Activated CD4-positive, alpha-beta T cell treated with anti-CD3 and anti-CD28 coated beads, Interleukin-2, amount 10 ng/mL, durations not matched to agents 24 days and 14 days (primary cell): Measurements from ENCODE around the gene EZH2. TPM values are rescaled to one million over a fixed set of nuclear protein-coding genes. Genes with fewer than 3 reads are reported as not detected.

Experiments
- DNase-seq: peaks from one replicate; pipeline ENCODE4 v3.0.0; 2022
- H3K27ac Mint-ChIP-seq: one replicate; pipeline ENCODE4 v1.8.0; 2022; ENCODE audit warnings: mild to moderate bottlenecking, mixed read lengths
- H3K27me3 Mint-ChIP-seq: one replicate; pipeline ENCODE4 v1.8.0; 2022; ENCODE audit warnings: mixed read lengths
- H3K36me3 Mint-ChIP-seq: one replicate; pipeline ENCODE4 v1.8.0; 2022; ENCODE audit warnings: low read depth, mild to moderate bottlenecking, mixed read lengths
- H3K4me1 Mint-ChIP-seq: one replicate; pipeline ENCODE4 v1.8.0; 2021; ENCODE audit warnings: mixed read lengths
- H3K4me3 Mint-ChIP-seq: one replicate; pipeline ENCODE4 v1.8.0; 2022; ENCODE audit warnings: mild to moderate bottlenecking, moderate library complexity, mixed read lengths
- H3K9me3 Mint-ChIP-seq: one replicate; pipeline ENCODE4 v1.8.0; 2021; ENCODE audit warnings: mixed read lengths
- intact Hi-C: fragments of 100-400 bp; cut with micrococcal nuclease; formaldehyde crosslinking; loops from one replicate; pipeline ENCODE4 v1.15.1; 2023
- total RNA-seq: library from RNA; stranded (reverse); gene quantifications from 2 replicates; pipeline ENCODE4 v1.2.3, GENCODE V29; 2022

EZH2 gene
- total RNA-seq = 120 and 126 TPM in 2 replicates

GRCh38 chr7:148884049-148884298, at the start of gene EZH2:
EZH2 (minus strand) TSS chr7:148884291; CDS start chr7:148847298, 36,993 bp downstream.
- Mint-ChIP-seq H3K9me3 (no peaks in the 10 kb centered on the region), H3K4me3 (peak within 1 kb of the TSS; percentile 99), H3K4me1 (peaks cover 26% of the 10 kb centered on the region), H3K27ac (peak within 1 kb of the TSS; percentile 99), H3K27me3 (no peaks in the 10 kb centered on the region), H3K36me3 (peaks cover 24% of the 10 kb centered on the region)
- intact Hi-C loops = loop anchor here (1.0 to 5.0 kb wide), 8 partner anchors 28 to 207 kb away; no protein-coding TSS in a partner anchor
- no peak for DNase-seq

- no peaks in the 10 kb centered on the region for H3K27me3 Mint-ChIP-seq
- no peak overlapping the region for H3K27ac Mint-ChIP-seq
- DNase-seq = no peak
- intact Hi-C loops = no loop called here
- peaks cover 28% of the 10 kb centered on the region for H3K4me1 Mint-ChIP-seq
- H3K36me3 Mint-ChIP-seq = peaks cover 13% of the 10 kb centered on the region
- H3K4me3 Mint-ChIP-seq = no peak overlapping the region
- no peaks in the 10 kb centered on the region for H3K9me3 Mint-ChIP-seq
These were observed 47.4 kb upstream of the EZH2 start for GRCh38 chr7:148931470-148931869.

GRCh38 chr7:148930335-148930734, 46.2 kb upstream of the EZH2 start:
- intact Hi-C loops = no loop called here
- H3K9me3 Mint-ChIP-seq = no peaks in the 10 kb centered on the region
- DNase-seq = no peak
- no peak overlapping the region for H3K4me3 Mint-ChIP-seq
- H3K36me3 Mint-ChIP-seq = peaks cover 11% of the 10 kb centered on the region
- no peak overlapping the region for H3K27ac Mint-ChIP-seq
- H3K4me1 Mint-ChIP-seq = peaks cover 33% of the 10 kb centered on the region
- no peaks in the 10 kb centered on the region for H3K27me3 Mint-ChIP-seq

- H3K27ac Mint-ChIP-seq = peak overlapping the region; percentile 63
- DNase-seq = no peak
- peaks cover 33% of the 10 kb centered on the region for H3K4me1 Mint-ChIP-seq
- H3K36me3 Mint-ChIP-seq = peaks cover 12% of the 10 kb centered on the region
- no peak overlapping the region for H3K4me3 Mint-ChIP-seq
- no peaks in the 10 kb centered on the region for H3K27me3 Mint-ChIP-seq
- intact Hi-C loops = no loop called here
- no peaks in the 10 kb centered on the region for H3K9me3 Mint-ChIP-seq
These were observed 45.1 kb upstream of the EZH2 start for GRCh38 chr7:148929176-148929575.

GRCh38 chr7:148927123-148928045, 43.3 kb upstream of the EZH2 start:
- no peaks in the 10 kb centered on the region for H3K9me3 Mint-ChIP-seq
- DNase-seq = no peak
- H3K4me1 Mint-ChIP-seq = peaks cover 39% of the 10 kb centered on the region
- peak overlapping the region; percentile 32 for H3K4me3 Mint-ChIP-seq
- H3K27ac Mint-ChIP-seq = peak overlapping the region; percentile 89
- intact Hi-C loops = no loop called here
- no peaks in the 10 kb centered on the region for H3K27me3 Mint-ChIP-seq
- peaks cover 11% of the 10 kb centered on the region for H3K36me3 Mint-ChIP-seq

GRCh38 chr7:148925836-148926235, 41.7 kb upstream of the EZH2 start:
- no peak overlapping the region for H3K27ac Mint-ChIP-seq
- peaks cover 13% of the 10 kb centered on the region for H3K36me3 Mint-ChIP-seq
- intact Hi-C loops = loop anchor here (1.0 kb wide), 3 partner anchors 13 to 42 kb away; partner anchors contain the start of gene EZH2
- DNase-seq = no peak
- no peaks in the 10 kb centered on the region for H3K27me3 Mint-ChIP-seq
- peaks cover 46% of the 10 kb centered on the region for H3K4me1 Mint-ChIP-seq
- no peak overlapping the region for H3K4me3 Mint-ChIP-seq
- H3K9me3 Mint-ChIP-seq = no peaks in the 10 kb centered on the region

- Mint-ChIP-seq H3K36me3 (peaks cover 9% of the 10 kb centered on the region), H3K9me3 (no peaks in the 10 kb centered on the region), H3K4me3 (no peak overlapping the region), H3K4me1 (peaks cover 47% of the 10 kb centered on the region), H3K27ac (no peak overlapping the region), H3K27me3 (no peaks in the 10 kb centered on the region)
- no peak for DNase-seq
- intact Hi-C loops = no loop called here
These were observed 39.9 kb upstream of the EZH2 start for GRCh38 chr7:148924011-148924410.

- Mint-ChIP-seq H3K4me3 (no peak overlapping the region), H3K4me1 (peaks cover 38% of the 10 kb centered on the region), H3K27ac (peak overlapping the region; percentile 3), H3K9me3 (no peaks in the 10 kb centered on the region), H3K27me3 (no peaks in the 10 kb centered on the region), H3K36me3 (peaks cover 7% of the 10 kb centered on the region)
- intact Hi-C loops = no loop called here
- DNase-seq = no peak
These were observed 37.7 kb upstream of the EZH2 start for GRCh38 chr7:148921806-148922205.

GRCh38 chr7:148921189-148921588, 37.1 kb upstream of the EZH2 start:
- Mint-ChIP-seq H3K36me3 (peaks cover 5% of the 10 kb centered on the region), H3K4me1 (peaks cover 36% of the 10 kb centered on the region), H3K27me3 (no peaks in the 10 kb centered on the region), H3K9me3 (no peaks in the 10 kb centered on the region), H3K27ac (peak overlapping the region; percentile 46), H3K4me3 (no peak overlapping the region)
- intact Hi-C loops = no loop called here
- DNase-seq = no peak

GRCh38 chr7:148919859-148920258, 35.8 kb upstream of the EZH2 start:
- Mint-ChIP-seq H3K9me3 (no peaks in the 10 kb centered on the region), H3K4me1 (peaks cover 37% of the 10 kb centered on the region), H3K27me3 (no peaks in the 10 kb centered on the region), H3K4me3 (no peak overlapping the region), H3K36me3 (peaks cover 6% of the 10 kb centered on the region), H3K27ac (no peak overlapping the region)
- intact Hi-C loops = loop anchor here (10.0 kb wide), 1 partner anchor 325 kb away; no protein-coding TSS in a partner anchor
- DNase-seq = no peak

- Mint-ChIP-seq H3K9me3 (no peaks in the 10 kb centered on the region), H3K4me3 (no peak overlapping the region), H3K27ac (no peak overlapping the region), H3K4me1 (peaks cover 46% of the 10 kb centered on the region), H3K36me3 (peaks cover 6% of the 10 kb centered on the region), H3K27me3 (peaks cover 1% of the 10 kb centered on the region)
- no peak for DNase-seq
- intact Hi-C loops = loop anchor here (10.0 kb wide), 1 partner anchor 327 kb away; no protein-coding TSS in a partner anchor
These were observed 34.0 kb upstream of the EZH2 start for GRCh38 chr7:148918058-148918596.

- Mint-ChIP-seq H3K4me3 (no peak overlapping the region), H3K27ac (peak overlapping the region; percentile 29), H3K27me3 (peaks cover 1% of the 10 kb centered on the region), H3K4me1 (peaks cover 56% of the 10 kb centered on the region), H3K9me3 (no peaks in the 10 kb centered on the region), H3K36me3 (peaks cover 6% of the 10 kb centered on the region)
- intact Hi-C loops = loop anchor here (10.0 kb wide), 1 partner anchor 329 kb away; no protein-coding TSS in a partner anchor
- no peak for DNase-seq
These were observed 32.1 kb upstream of the EZH2 start for GRCh38 chr7:148916186-148916585.

- H3K9me3 Mint-ChIP-seq = no peaks in the 10 kb centered on the region
- intact Hi-C loops = loop anchor here (10.0 kb wide), 1 partner anchor 330 kb away; no protein-coding TSS in a partner anchor
- peaks cover 57% of the 10 kb centered on the region for H3K4me1 Mint-ChIP-seq
- peaks cover 4% of the 10 kb centered on the region for H3K36me3 Mint-ChIP-seq
- H3K27ac Mint-ChIP-seq = peak overlapping the region; percentile 98
- DNase-seq = peak; percentile 66
- H3K27me3 Mint-ChIP-seq = peaks cover 1% of the 10 kb centered on the region
- peak overlapping the region; percentile 84 for H3K4me3 Mint-ChIP-seq
These were observed 31.1 kb upstream of the EZH2 start for GRCh38 chr7:148915211-148915610.

- Mint-ChIP-seq H3K4me3 (peak overlapping the region; percentile 84), H3K27me3 (peaks cover 1% of the 10 kb centered on the region), H3K4me1 (peaks cover 62% of the 10 kb centered on the region), H3K36me3 (peaks cover 4% of the 10 kb centered on the region), H3K27ac (peak overlapping the region; percentile 98), H3K9me3 (no peaks in the 10 kb centered on the region)
- peak; percentile 81 for DNase-seq
- intact Hi-C loops = loop anchor here (10.0 kb wide), 1 partner anchor 331 kb away; no protein-coding TSS in a partner anchor
These were observed 30.2 kb upstream of the EZH2 start for GRCh38 chr7:148914208-148914777.
